Measurements from ENCODE around the gene SLC30A4.
"Not testable (repeated sequence)": the region's sequence is repeated elsewhere in the genome, so short reads cannot be mapped to it uniquely, and the experiment has no call there.

Gene SLC30A4

GRCh38 chr15:45522328-45523165 is at the start of gene SLC30A4:
TSS of gene SLC30A4 (minus strand) at chr15:45522755. CDS start at chr15:45522354, 401 bp downstream.
- peak; percentile 54 for DNase-seq

- no peak for DNase-seq
Observed at GRCh38 chr15:45555934-45556608, 33.5 kb upstream of the SLC30A4 start.

GRCh38 chr15:45551676-45552075 is 29.1 kb upstream of the SLC30A4 start:
- no peak for DNase-seq

- DNase-seq, result no peak
Observed at GRCh38 chr15:45550436-45550835, 27.9 kb upstream of the SLC30A4 start.

- no peak for DNase-seq
Observed at GRCh38 chr15:45549541-45550220, 27.1 kb upstream of the SLC30A4 start.

- DNase-seq, result no peak
Observed at GRCh38 chr15:45548753-45549520, 26.4 kb upstream of the SLC30A4 start.

GRCh38 chr15:45546789-45547188 is 24.2 kb upstream of the SLC30A4 start:
- DNase-seq, result no peak

- no peak for DNase-seq
Observed at GRCh38 chr15:45544266-45545023, 21.9 kb upstream of the SLC30A4 start.

GRCh38 chr15:45543051-45543450 is 20.5 kb upstream of the SLC30A4 start:
- DNase-seq, result no peak

- DNase-seq, result no peak
Observed at GRCh38 chr15:45540531-45540930, 18.0 kb upstream of the SLC30A4 start.

- no peak for DNase-seq
Observed at GRCh38 chr15:45539680-45540079, 17.1 kb upstream of the SLC30A4 start.

- no peak for DNase-seq
Observed at GRCh38 chr15:45536934-45537333, 14.4 kb upstream of the SLC30A4 start.

GRCh38 chr15:45535486-45536042 is 13.0 kb upstream of the SLC30A4 start:
- no peak for DNase-seq

- DNase-seq, result no peak
Observed at GRCh38 chr15:45534821-45535220, 12.3 kb upstream of the SLC30A4 start.

GRCh38 chr15:45532892-45533291 is 10.3 kb upstream of the SLC30A4 start:
- DNase-seq, result not testable (repeated sequence)

- no peak for DNase-seq
Observed at GRCh38 chr15:45529613-45530012, 7.1 kb upstream of the SLC30A4 start.

- DNase-seq, result no peak
Observed at GRCh38 chr15:45527086-45527485, 4.5 kb upstream of the SLC30A4 start.

- no peak for DNase-seq
Observed at GRCh38 chr15:45523166-45523460, 558 bp upstream of the SLC30A4 start.

- DNase-seq, result no peak
Observed at GRCh38 chr15:45521596-45522327, 793 bp downstream of the SLC30A4 start.

GRCh38 chr15:45510758-45511280 is 11.7 kb downstream of the SLC30A4 start:
- no peak for DNase-seq

- DNase-seq, result not testable (repeated sequence)
Observed at GRCh38 chr15:45507143-45507542, 15.4 kb downstream of the SLC30A4 start.

All from kidney glomerular epithelial cell (primary cell).